SJCRH30 (cell line): Measurements from ENCODE around the gene STARD7. TPM values are rescaled to one million over a fixed set of nuclear protein-coding genes. Genes with fewer than 3 reads are reported as not detected.
"Not testable (repeated sequence)": the region's sequence is repeated elsewhere in the genome, so short reads cannot be mapped to it uniquely, and the experiment has no call there.

Experiments
- DNase-seq, 2 experiments: peaks; one replicate each; pipeline ENCODE4 v3.0.0-alpha.2; 2015 to 2020
- H3K27ac ChIP-seq: fragments of 250-450 bp; sonication (Bioruptor Pico); 2 replicates; pipeline ENCODE4 v1.5.1; 2020; ENCODE audit warnings: mild to moderate bottlenecking, moderate library complexity
- H3K27me3 ChIP-seq: fragments of 250-450 bp; sonication (Bioruptor Pico); 2 replicates; pipeline ENCODE4 v1.5.1; 2020; ENCODE audit warnings: mild to moderate bottlenecking, moderate library complexity
- H3K36me3 ChIP-seq: fragments of 250-450 bp; sonication (Bioruptor Pico); 2 replicates; pipeline ENCODE4 v1.5.1; 2020; ENCODE audit warnings: mild to moderate bottlenecking, moderate library complexity
- H3K4me1 ChIP-seq: fragments of 250-450 bp; sonication (Bioruptor Pico); 2 replicates; pipeline ENCODE4 v1.5.1; 2020; ENCODE audit warnings: mild to moderate bottlenecking, moderate library complexity
- H3K4me3 ChIP-seq: fragments of 250-450 bp; sonication (Bioruptor Pico); 2 replicates; pipeline ENCODE4 v1.5.1; 2020; ENCODE audit warnings: mild to moderate bottlenecking, moderate library complexity
- H3K9me3 ChIP-seq: fragments of 250-450 bp; sonication (Bioruptor Pico); replicated peaks from 2 replicates; pipeline ENCODE4 v1.5.1; 2020; ENCODE audit warnings: mild to moderate bottlenecking, moderate library complexity
- total RNA-seq: library from RNA; depleted of rRNA; stranded (reverse); fragments of >200 nt; shearing (Covaris generic); gene quantifications from 2 replicates; pipeline ENCODE4 v1.2.3, GENCODE V29; 2014

Gene STARD7
- total RNA-seq, 1 experiment from 2014 or later, result 243 TPM

DNA sequence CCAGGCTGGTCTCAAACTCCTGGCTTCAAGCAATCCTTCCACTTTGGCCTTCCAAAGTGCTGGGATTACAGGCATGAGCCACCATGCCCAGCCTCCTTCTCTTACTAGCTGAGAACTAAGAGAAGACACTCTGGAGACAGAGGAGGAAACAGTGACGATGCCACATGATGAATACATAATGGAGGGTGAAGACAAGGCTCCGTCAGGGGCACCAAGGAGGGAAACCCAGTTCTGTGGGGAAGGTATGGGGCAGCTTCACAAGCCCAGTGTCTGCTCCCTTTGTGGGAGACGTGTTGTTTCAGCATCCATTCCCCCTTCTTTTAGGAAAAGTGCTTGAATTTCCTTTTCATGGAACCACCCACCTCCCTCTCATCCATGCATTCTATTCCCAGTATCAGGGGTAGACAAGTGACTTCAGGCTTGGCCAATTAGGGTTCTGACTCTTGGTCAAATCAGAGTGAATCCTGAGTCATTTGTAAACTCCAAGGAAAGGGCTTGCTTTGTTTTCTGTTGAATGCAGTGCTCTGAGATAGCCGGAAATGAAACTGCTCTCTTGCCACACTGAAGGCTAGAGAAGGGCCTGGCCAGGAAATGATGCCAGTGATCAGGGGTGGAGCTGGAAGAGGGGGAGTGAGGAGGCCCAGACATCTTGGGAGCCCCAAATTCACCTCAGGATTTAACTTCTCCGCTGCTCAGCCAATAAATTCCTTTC lies 33.4 kb upstream of the STARD7 start:
- no peaks in the 10 kb centered on the region for H3K27me3 ChIP-seq
- no peak overlapping the region for H3K4me3 ChIP-seq
- no peaks in the 10 kb centered on the region for H3K9me3 ChIP-seq
- no peak overlapping the region for H3K27ac ChIP-seq
- no peaks in the 10 kb centered on the region for H3K36me3 ChIP-seq
- peaks cover 25% of the 10 kb centered on the region for H3K4me1 ChIP-seq
- no peak for DNase-seq

DNA sequence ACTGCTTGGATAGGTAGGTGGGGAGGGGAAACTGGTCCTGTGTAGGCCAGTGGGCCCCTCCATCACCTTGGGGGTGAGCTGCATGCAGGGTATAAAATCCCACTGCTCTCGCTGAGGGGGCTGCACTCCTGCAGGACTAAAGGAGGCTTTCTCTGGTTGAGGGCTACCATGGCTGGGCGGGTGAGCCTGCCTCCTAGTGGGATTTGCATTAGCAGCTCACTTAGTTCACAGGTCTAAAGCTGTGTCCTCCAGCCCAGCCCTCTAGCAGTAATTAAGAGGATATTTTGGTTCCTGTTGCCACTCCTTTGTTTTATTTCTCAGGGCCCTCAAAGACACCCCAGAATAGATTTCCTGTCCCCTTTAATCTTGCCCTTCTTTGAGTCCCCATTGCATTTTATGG lies 32.6 kb upstream of the STARD7 start:
- Histone ChIP-seq H3K27ac (no peak overlapping the region), H3K27me3 (no peaks in the 10 kb centered on the region), H3K4me3 (no peak overlapping the region), H3K4me1 (peaks cover 20% of the 10 kb centered on the region), H3K9me3 (no peaks in the 10 kb centered on the region), H3K36me3 (no peaks in the 10 kb centered on the region)
- DNase-seq, result no peak

DNA sequence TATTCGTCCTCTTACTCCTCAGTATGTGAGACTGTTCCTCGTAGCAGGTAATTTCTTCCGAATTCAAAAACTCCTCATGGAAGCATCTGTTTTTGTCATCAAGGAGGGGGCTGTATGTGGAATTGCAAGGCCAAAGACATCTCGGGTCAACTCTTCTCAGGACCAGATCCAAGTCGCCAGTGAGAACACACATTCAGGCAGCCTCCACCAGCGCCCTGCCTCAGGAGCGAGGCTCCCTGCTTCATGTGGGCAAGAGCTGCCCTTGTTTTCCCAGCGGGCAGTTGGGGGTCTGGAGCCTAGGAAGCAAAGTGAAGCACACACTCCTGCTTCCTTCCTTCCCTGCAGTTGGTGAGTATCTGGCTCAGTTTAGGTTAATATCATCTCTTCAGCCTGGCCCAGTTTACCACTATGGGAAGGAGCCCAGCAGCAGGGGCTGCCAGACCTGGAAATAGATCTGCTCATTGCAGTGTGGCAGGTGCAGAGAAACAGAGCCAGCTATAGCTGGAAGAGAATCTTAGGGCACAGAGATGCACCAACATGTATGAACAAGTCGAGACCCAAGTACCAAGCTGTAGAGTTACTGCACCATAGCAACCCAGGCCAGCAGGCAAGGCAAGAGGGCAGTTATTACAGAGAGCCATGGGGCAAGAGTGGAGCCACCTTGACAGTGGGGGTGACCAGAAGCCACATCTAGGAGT lies 31.9 kb upstream of the STARD7 start:
- Histone ChIP-seq H3K36me3 (no peaks in the 10 kb centered on the region), H3K9me3 (no peaks in the 10 kb centered on the region), H3K27me3 (no peaks in the 10 kb centered on the region), H3K27ac (no peak overlapping the region), H3K4me1 (peaks cover 20% of the 10 kb centered on the region), H3K4me3 (no peak overlapping the region)
- no peak for DNase-seq

DNA sequence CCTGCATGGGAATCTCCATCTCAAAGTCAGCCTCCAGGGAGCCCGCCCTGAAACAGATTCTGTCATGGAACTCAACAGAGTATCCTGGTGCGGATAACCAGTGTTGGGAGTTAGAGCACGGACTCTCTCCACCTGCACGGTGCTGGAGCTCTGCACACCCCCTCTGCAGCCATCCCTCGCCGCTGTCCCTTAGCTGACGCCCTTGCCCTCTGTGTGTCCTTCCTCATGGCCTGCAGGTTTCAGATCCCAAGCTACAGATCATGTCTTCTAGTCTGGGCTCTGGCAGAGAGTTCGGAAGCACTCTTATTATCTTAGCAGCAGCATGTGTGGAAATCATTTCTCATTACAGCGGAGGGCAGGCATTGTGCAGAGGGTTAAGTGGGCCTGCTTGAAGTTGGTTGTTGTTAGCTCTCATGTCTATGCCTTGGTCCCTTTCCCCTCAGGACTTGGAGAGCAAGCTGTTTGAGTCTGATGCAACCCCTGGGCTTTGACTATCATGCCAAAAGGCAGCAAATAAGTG lies 31.2 kb upstream of the STARD7 start:
- peak overlapping the region; percentile 36 for H3K27ac ChIP-seq
- no peak overlapping the region for H3K4me3 ChIP-seq
- no peaks in the 10 kb centered on the region for H3K36me3 ChIP-seq
- no peak for DNase-seq
- peaks cover 20% of the 10 kb centered on the region for H3K4me1 ChIP-seq
- H3K27me3 ChIP-seq, result no peaks in the 10 kb centered on the region
- no peaks in the 10 kb centered on the region for H3K9me3 ChIP-seq

DNA sequence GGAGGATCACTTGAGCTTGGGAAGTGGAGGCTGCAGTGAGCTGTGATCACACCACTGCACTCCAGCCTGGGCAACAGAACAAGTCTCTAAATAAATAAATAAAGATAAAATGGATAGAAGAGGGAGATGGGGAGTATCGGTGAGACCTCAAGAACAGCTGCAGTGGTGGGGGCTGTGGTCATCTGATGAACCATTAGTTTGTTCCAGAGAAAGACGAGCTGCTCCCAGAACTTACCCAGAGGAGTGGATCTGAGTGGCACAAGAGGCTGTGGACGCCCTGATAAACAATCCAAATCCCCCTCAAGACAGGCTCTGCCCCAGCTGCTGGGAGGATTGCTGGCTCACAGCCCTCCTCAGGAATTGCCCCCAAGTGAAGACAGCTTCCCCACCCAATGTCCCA lies 30.5 kb upstream of the STARD7 start:
- no peaks in the 10 kb centered on the region for H3K27me3 ChIP-seq
- H3K4me1 ChIP-seq, result peaks cover 20% of the 10 kb centered on the region
- peak; percentile 90 to 94 for DNase-seq
- peak overlapping the region; percentile 36 for H3K27ac ChIP-seq
- H3K9me3 ChIP-seq, result no peaks in the 10 kb centered on the region
- no peak overlapping the region for H3K4me3 ChIP-seq
- no peaks in the 10 kb centered on the region for H3K36me3 ChIP-seq

DNA sequence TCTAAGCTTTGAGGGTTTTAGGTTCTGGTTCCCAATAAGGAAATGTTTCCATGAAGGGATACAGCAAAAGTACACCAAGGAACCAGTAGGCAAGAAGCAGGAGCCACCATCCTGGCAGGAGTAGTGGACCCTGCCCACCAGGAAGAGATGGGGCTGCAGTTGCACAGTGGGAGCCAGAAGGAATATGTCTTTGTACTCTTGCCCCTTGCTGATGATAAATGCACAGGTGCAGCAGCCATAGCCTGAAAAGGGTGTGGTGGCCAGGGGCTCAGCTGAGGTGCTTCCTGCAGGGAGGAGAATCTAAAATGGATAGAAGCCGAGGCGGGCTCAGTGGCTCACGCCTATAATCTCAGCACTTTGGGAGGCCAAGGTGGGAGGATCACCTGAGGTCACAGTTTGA lies 29.6 kb upstream of the STARD7 start:
- H3K27ac ChIP-seq, result no peak overlapping the region
- H3K4me3 ChIP-seq, result no peak overlapping the region
- no peak for DNase-seq
- H3K4me1 ChIP-seq, result peaks cover 20% of the 10 kb centered on the region
- no peaks in the 10 kb centered on the region for H3K27me3 ChIP-seq
- H3K9me3 ChIP-seq, result no peaks in the 10 kb centered on the region
- H3K36me3 ChIP-seq, result no peaks in the 10 kb centered on the region

DNA sequence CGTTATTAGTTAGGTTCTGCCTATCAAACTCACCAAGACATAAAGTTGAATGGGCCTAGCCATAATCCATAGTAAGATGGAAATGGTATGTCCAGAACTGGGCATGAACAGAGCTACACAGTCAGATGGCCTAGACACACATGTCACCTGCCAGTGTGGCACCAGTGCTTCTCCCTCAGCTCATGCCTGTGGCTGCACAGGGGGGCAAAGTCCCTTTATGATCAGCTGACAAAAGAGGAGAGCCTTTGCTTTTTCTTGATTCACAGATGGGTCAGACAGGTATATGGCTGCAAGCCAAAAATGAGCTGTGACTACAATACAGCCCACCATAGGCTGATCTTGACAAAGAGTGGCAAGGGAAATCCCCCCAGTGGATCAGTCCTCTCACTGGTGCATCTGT lies 28.3 kb upstream of the STARD7 start:
- H3K9me3 ChIP-seq, result no peaks in the 10 kb centered on the region
- DNase-seq, result no peak

DNA sequence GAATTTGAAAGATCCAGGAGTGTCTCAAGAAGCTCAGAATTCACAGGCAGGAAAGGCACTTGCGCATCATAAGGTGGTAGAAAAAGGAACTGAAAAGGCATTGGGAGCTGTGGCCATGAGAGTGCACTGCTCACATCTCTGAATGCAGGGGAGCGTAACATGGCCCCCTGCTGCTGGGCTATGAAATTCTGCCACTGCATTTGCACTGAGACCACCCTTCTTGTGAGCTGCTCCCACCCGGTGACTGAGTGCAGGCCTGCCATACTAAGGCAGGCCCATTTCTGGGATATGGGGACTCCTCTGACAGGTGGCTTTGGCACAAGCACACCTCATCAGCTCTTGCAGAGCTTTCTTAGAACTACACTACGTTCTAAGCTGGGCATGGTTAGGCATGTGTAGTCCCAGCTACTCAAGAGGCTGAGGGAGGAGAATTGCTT lies 25.3 kb upstream of the STARD7 start:
- no peak overlapping the region for H3K4me3 ChIP-seq

More for the DNA sequence above, 28.3 kb upstream of the STARD7 start:
- Histone ChIP-seq H3K36me3 (no peaks in the 10 kb centered on the region), H3K4me3 (no peak overlapping the region), H3K27ac (no peak overlapping the region), H3K27me3 (no peaks in the 10 kb centered on the region), H3K4me1 (peaks cover 20% of the 10 kb centered on the region)

DNA sequence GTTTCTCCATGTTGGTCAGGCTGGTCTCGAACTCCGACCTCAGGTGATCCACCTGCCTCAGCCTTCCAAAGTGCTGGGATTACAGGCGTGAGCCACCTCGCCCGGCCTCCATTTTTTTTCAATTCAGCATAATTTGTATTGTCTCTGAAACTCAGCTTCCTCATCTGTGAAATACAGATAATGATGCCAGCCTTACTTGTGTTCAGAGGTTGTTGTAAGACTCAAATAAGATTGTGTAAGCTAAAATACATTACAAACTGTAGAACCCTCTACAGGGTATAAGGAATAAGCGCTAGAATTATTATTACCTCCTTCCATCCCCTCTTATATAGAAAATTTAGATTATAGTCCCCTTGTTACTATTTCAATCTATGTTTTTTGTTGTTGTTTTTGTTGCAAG lies 24.8 kb upstream of the STARD7 start:
- Histone ChIP-seq H3K36me3 (no peaks in the 10 kb centered on the region), H3K27ac (no peak overlapping the region), H3K27me3 (no peaks in the 10 kb centered on the region), H3K4me3 (no peak overlapping the region), H3K9me3 (no peaks in the 10 kb centered on the region), H3K4me1 (peaks cover 5% of the 10 kb centered on the region; the same call in 1 of the 2 replicates)
- DNase-seq, result no peak

More for the DNA sequence above, 25.3 kb upstream of the STARD7 start:
- H3K9me3 ChIP-seq, result no peaks in the 10 kb centered on the region
- H3K27me3 ChIP-seq, result no peaks in the 10 kb centered on the region
- H3K36me3 ChIP-seq, result no peaks in the 10 kb centered on the region
- no peak for DNase-seq
- no peak overlapping the region for H3K27ac ChIP-seq
- H3K4me1 ChIP-seq, result peaks cover 10% of the 10 kb centered on the region

DNA sequence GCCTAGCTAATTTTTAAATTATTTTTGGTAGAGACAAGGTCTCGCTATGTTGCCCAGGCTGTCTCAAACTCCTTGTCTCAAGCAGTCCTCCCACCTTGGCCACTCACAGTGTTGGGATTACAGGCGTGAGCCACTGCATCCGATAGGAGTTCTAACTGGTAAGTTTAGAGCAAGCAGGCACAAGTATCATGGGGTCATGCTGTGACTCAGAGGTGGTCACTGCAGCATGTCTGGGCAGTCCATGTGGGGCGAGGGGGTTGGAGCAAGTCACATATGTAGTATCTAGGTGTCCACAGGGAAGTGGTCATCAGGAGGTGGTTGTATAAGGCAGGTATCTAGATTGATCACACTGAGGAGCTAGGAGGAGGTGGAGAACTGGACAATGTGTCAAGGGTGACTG lies 22.7 kb upstream of the STARD7 start:
- Histone ChIP-seq H3K4me3 (no peak overlapping the region), H3K36me3 (no peaks in the 10 kb centered on the region), H3K27ac (no peak overlapping the region), H3K9me3 (no peaks in the 10 kb centered on the region), H3K27me3 (no peaks in the 10 kb centered on the region), H3K4me1 (no peaks in the 10 kb centered on the region)
- no peak for DNase-seq

DNA sequence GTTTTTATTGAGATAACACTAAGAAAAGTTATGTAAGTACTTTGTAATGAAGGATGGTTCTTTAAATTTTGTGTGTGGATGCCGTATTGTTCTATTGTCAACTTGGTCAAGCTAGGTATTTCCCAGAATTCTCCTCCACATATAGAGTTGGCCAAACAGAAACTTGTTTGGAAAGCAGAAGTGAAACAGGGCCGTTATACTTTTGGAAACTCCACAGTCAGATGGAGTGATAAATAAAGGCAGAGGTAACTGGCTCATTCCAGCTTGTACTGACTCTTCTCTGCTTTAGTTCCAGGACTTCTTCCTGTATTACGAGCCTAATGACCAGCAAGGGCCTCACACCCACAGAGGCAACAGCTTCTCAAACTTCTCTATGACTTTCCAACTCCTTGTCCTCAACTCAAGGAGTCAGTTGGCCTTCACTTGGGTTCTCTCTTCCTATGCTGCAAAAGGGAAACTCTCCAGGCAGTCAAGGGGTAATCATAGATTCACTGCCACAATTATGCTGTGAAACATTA lies 16.4 kb upstream of the STARD7 start:
- no peak for DNase-seq
- Histone ChIP-seq H3K36me3 (no peaks in the 10 kb centered on the region), H3K27ac (no peak overlapping the region), H3K9me3 (no peaks in the 10 kb centered on the region), H3K4me3 (no peak overlapping the region), H3K4me1 (no peaks in the 10 kb centered on the region), H3K27me3 (no peaks in the 10 kb centered on the region)

DNA sequence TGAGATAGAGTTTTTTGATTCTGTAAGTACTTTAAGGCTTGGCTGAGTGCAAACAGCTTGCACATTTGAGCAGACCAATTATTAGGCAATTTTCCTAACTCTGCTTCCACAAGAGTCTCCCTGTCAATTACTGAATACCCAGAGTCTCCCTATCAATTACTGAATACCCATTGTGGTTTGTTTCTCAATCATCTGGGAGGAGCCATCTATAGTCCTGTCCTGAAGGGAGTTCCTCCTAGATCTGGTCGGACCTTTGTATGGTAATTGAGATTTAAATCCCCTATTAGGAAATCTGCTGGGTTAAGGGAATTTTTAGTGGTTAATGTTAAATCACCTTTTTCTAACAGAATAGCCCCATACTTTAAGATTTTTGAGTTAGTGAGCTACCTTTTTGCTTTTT lies 12.5 kb upstream of the STARD7 start:
- H3K36me3 ChIP-seq, H3K27ac ChIP-seq, H3K4me3 ChIP-seq, H3K27me3 ChIP-seq, H3K4me1 ChIP-seq, DNase-seq, H3K9me3 ChIP-seq: not testable (repeated sequence)

DNA sequence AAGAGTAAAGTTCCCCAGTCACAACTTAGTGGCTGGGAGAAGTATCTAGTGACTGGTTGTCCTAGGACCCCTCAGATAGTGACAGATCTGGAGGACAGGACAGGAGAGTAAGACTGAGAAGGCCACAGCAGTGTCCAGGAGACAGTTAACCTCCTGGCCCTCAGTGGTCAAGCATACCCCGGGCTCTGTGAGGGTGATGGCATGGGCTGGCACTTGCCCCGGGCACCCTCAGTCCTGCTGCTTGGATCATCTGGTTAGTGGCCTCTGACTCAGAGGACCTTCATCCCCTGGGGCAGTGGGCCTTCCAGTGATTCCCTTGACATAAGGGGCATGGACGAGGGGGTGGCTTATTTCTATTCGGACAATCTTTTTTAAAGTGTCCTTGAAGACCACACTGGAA lies 11.3 kb upstream of the STARD7 start:
- not testable (repeated sequence) for H3K27me3 ChIP-seq, H3K4me1 ChIP-seq, H3K27ac ChIP-seq, DNase-seq, H3K9me3 ChIP-seq, H3K36me3 ChIP-seq, H3K4me3 ChIP-seq

DNA sequence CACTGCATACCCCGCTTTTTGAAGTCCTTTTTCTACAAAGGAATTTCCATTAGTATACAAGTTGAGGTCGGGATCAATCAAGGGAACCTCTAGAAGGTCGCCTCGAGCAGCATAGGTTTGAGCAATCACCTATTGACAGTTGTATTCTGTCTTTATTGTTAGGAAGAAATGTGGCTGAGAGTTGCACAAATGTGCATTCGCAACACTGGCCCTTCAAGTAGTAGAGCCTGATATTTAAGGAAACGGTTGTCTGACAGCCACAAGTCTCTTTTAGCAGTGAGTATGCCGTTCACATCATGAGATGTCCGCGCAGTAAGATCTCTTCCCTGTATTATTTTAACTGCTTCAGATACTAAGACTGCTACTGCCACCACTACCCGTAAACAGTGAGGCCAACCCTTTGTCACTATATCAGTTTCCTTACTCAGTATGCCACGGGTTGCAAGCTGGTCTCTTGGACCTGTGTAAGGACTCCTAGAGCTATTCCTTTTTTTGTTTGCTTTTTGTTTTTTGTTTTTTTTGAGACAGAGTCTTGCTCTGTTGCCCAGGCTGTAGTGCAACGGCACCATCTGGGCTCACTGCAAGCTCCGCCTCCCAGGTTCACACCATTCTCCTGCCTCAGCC lies 10.0 kb upstream of the STARD7 start:
- Histone ChIP-seq H3K4me3 (no peak overlapping the region), H3K9me3 (no peaks in the 10 kb centered on the region), H3K27me3 (no peaks in the 10 kb centered on the region), H3K36me3 (no peaks in the 10 kb centered on the region), H3K27ac (no peak overlapping the region), H3K4me1 (no peaks in the 10 kb centered on the region)
- no peak for DNase-seq

DNA sequence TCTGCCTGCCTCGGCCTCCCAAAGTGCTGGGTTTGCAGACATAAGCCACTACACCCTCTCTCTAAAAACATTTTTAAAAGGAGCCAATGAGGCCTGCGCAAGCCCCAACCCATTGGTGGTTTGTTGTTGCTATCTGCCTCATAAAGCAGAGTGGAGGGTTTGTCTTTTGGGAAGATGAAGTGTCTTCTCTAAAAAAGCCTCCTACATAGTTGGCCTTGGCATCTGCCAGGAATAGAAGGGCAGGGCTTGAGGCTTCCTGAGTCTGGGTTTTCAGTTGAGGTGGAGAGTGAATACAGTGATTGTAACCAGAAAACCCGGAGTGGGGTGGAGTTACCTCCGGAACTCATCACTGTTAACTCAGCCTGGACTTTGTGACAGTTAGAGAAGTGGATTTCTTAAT lies 5.9 kb upstream of the STARD7 start:
- no peak for DNase-seq
- Histone ChIP-seq H3K27me3 (no peaks in the 10 kb centered on the region), H3K4me3 (no peak overlapping the region), H3K36me3 (no peaks in the 10 kb centered on the region), H3K27ac (no peak overlapping the region), H3K4me1 (peaks cover 2% of the 10 kb centered on the region; the same call in 1 of the 2 replicates), H3K9me3 (no peaks in the 10 kb centered on the region)
